Endothelial cell of umbilical vein (primary cell): Measurements from ENCODE around the gene PPP2R2D.

Experiments used
- EZH2 ChIP-seq: IDR thresholded peaks from 2 replicates; pipeline ENCODE4 v1.6.1; 2012; ENCODE audit warnings: borderline replicate concordance, low read depth, mild to moderate bottlenecking, moderate library complexity, low read length, inconsistent platforms; ENCODE audit not compliant: severe bottlenecking
- FOS ChIP-seq: IDR thresholded peaks from 2 replicates; pipeline ENCODE4 v1.6.1; 2011; ENCODE audit warnings: mild to moderate bottlenecking, low read length, moderate library complexity, borderline replicate concordance; ENCODE audit not compliant: insufficient read depth
- JUN ChIP-seq: IDR thresholded peaks from 2 replicates; pipeline ENCODE4 v1.6.1; 2011; ENCODE audit warnings: borderline replicate concordance, low read depth; ENCODE audit not compliant: insufficient read length, insufficient read depth
- MYC ChIP-seq: IDR thresholded peaks from one replicate; pipeline ENCODE4 v1.6.1; 2011; ENCODE audit warnings: mild to moderate bottlenecking, low read depth, low read length
- POLR2A ChIP-seq: IDR thresholded peaks from 2 replicates; pipeline ENCODE4 v1.6.1; 2012; ENCODE audit warnings: low read depth, mild to moderate bottlenecking, control low read depth, low read length
- POLR2AphosphoS5 ChIP-seq: IDR thresholded peaks from 2 replicates; pipeline ENCODE4 v1.6.1; 2012; ENCODE audit warnings: low read depth, mild to moderate bottlenecking, control low read depth, low read length, moderate library complexity; ENCODE audit not compliant: insufficient read depth
- TF ChIP-seq, protein P1 (sequence below), 2 donors: IDR thresholded peaks; 1 replicate in 1 of 2; 2 replicates in 1 of 2; pipeline ENCODE4 v1.5.1; 2011; ENCODE audit warnings: low read length in 2 of 2, mild to moderate bottlenecking in 2 of 2, moderate library complexity in 2 of 2, control low read depth in 1 of 2, inconsistent platforms in 1 of 2, low read depth in 1 of 2; ENCODE audit not compliant: insufficient read depth in 1 of 2; ENCODE audit errors: extremely low read depth in 1 of 2
- TF ChIP-seq, protein P2 (sequence below): IDR thresholded peaks from 2 replicates; pipeline ENCODE4 v1.6.1; 2011; ENCODE audit not compliant: insufficient read depth, insufficient read length

DNA sequence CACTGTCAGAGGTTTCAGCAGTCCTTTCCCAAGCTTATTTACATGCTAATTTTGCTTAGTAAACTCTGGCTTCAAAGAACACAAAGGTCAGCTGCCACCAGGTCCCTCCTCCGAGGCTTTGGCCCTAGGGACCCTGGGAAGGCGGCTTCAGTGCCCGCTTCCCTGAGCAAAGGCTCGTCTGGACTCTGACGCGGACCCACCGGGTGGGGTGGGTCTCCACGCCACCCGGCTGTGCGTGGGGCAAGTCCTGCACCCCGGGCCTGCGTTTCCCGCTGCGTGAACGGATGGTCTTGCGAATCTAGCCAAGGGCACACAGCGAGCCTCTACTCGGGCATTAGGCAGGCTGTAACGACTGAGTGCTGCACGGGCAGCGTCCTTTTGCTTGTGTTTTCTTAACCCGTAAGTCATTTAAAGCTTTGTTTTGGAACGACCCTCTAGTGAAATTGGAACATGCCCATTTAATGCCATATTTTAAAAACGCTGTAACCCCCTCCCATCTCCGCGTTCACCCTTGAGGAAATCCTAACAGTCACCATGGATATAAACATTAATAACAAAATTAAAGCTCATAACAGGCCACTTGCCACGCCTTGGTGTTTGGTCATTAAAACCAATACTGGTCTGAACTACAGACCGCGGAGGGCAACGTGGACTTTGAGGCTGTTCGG is 80.1 kb downstream of the PPP2R2D start:
- TF ChIP-seq, protein P1, sequence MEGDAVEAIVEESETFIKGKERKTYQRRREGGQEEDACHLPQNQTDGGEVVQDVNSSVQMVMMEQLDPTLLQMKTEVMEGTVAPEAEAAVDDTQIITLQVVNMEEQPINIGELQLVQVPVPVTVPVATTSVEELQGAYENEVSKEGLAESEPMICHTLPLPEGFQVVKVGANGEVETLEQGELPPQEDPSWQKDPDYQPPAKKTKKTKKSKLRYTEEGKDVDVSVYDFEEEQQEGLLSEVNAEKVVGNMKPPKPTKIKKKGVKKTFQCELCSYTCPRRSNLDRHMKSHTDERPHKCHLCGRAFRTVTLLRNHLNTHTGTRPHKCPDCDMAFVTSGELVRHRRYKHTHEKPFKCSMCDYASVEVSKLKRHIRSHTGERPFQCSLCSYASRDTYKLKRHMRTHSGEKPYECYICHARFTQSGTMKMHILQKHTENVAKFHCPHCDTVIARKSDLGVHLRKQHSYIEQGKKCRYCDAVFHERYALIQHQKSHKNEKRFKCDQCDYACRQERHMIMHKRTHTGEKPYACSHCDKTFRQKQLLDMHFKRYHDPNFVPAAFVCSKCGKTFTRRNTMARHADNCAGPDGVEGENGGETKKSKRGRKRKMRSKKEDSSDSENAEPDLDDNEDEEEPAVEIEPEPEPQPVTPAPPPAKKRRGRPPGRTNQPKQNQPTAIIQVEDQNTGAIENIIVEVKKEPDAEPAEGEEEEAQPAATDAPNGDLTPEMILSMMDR (IDR thresholded peaks at IDR 0.05; ENCODE audit: extremely low read depth in 1 of 2, insufficient read depth in 1 of 2, low read depth in 1 of 2, low read length in 2 of 2) = no peak
- no peak for TF ChIP-seq POLR2A
- no peak for TF ChIP-seq POLR2AphosphoS5
- no peak for TF ChIP-seq EZH2
- TF ChIP-seq, protein P2, sequence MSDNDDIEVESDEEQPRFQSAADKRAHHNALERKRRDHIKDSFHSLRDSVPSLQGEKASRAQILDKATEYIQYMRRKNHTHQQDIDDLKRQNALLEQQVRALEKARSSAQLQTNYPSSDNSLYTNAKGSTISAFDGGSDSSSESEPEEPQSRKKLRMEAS = no peak
- TF ChIP-seq JUN = no peak
- no peak for TF ChIP-seq FOS
- no peak for TF ChIP-seq MYC
